Measurements from ENCODE around the gene AGMO.

DNA sequence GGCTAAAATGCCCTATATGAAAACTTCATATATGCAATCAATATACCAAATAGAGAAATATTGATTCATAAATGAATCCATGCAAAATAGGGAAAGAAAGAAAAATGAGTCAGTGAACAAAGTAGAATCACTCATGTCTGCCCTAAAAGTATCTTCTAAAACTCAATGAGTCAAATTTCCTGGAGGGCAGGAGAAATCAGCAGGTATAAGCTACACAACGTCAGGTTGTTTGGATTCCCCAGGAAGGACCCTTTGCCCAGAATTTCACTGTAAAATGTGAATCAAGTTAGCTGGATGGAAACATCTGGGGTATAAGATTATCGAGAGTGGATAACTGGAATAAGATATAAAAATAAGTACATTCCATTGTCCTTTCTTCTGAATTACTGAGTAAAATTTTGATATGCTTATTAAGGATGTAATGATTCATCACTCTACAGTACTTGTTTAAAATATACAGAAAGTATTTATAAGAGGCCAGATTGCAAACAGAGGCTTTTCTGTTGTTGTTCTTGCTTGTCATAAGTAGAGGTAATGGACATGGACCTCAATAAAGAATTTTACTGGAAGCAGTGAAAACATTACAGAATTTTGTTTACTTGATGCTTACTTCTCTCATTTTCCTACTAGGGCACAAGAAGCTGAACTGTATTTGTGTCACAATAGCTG is 99.0 kb downstream of the AGMO start:
- TF ChIP-seq POLR2AphosphoS5 (IDR thresholded peaks at IDR 0.05) (no peak), POLR2A (IDR thresholded peaks at IDR 0.05) (no peak)
- TF ChIP-seq, protein P1, sequence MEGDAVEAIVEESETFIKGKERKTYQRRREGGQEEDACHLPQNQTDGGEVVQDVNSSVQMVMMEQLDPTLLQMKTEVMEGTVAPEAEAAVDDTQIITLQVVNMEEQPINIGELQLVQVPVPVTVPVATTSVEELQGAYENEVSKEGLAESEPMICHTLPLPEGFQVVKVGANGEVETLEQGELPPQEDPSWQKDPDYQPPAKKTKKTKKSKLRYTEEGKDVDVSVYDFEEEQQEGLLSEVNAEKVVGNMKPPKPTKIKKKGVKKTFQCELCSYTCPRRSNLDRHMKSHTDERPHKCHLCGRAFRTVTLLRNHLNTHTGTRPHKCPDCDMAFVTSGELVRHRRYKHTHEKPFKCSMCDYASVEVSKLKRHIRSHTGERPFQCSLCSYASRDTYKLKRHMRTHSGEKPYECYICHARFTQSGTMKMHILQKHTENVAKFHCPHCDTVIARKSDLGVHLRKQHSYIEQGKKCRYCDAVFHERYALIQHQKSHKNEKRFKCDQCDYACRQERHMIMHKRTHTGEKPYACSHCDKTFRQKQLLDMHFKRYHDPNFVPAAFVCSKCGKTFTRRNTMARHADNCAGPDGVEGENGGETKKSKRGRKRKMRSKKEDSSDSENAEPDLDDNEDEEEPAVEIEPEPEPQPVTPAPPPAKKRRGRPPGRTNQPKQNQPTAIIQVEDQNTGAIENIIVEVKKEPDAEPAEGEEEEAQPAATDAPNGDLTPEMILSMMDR (IDR thresholded peaks at IDR 0.05): no peak

All from prostate gland (tissue), 2 donors.